ENCODE data around the gene UNC45B.

GRCh38 chr17:35129973-35130351, 17.7 kb upstream of the UNC45B start:
- TF ChIP-seq CTCF (IDR thresholded peaks at IDR 0.05; ENCODE audit: low read depth, low read length, poor library complexity, severe bottlenecking), result no peak
- no peak for TF ChIP-seq EZH2phosphoT487 (IDR thresholded peaks at IDR 0.05; ENCODE audit: borderline replicate concordance, low read length)

Data from DOHH2 (cell line).